ENCODE data around the gene TOE1. TPM values are rescaled to one million over a fixed set of nuclear protein-coding genes. Genes with fewer than 3 reads are reported as not detected.

TOE1 gene
- total RNA-seq, 1 experiment from 2014 or later: 31.2 TPM

- Histone ChIP-seq H3T11ph (ENCODE audit: low read length) (no peak overlapping the region), H3K9me3 (ENCODE audit: control insufficient read depth, low read depth, low read length) (no peaks in the 10 kb centered on the region), H2BK15ac (ENCODE audit: low read depth, low read length) (no peak overlapping the region), H4K8ac (replicated peaks; ENCODE audit: insufficient read length, low read depth, low read length) (no peak overlapping the region), H2AK5ac (ENCODE audit: insufficient read length, low read length) (no peak overlapping the region), H3K27me3 (ENCODE audit: insufficient read depth, low read length) (no peaks in the 10 kb centered on the region), H3K18ac (ENCODE audit: insufficient read length, low read depth, low read length) (no peak overlapping the region), H3K56ac (ENCODE audit: insufficient read length, low read depth, low read length) (no peak overlapping the region), H4K5ac (ENCODE audit: insufficient read length, low read depth, low read length) (no peak overlapping the region), H3K27ac (ENCODE audit: insufficient read length, low read depth, low read length) (no peak overlapping the region), H4K91ac (ENCODE audit: insufficient read length, low read depth, low read length) (no peak overlapping the region), H3K23ac (ENCODE audit: insufficient read length, low read depth, low read length) (no peak overlapping the region), H2BK5ac (ENCODE audit: insufficient read length, low read length) (no peak overlapping the region), H2BK20ac (ENCODE audit: low read depth, low read length, poor library complexity, severe bottlenecking) (no peak overlapping the region), H3K79me1 (ENCODE audit: insufficient read depth, low read depth, low read length, poor library complexity, severe bottlenecking) (no peaks in the 10 kb centered on the region), H3K14ac (ENCODE audit: insufficient read depth, low read length) (no peak overlapping the region), H2BK12ac (ENCODE audit: insufficient read length, low read depth, low read length) (no peak overlapping the region), H3K23me2 (ENCODE audit: insufficient read length, low read depth, low read length, poor library complexity, severe bottlenecking) (no peaks in the 10 kb centered on the region), H3K4ac (ENCODE audit: low read depth, low read length) (no peak overlapping the region), H3K79me2 (ENCODE audit: insufficient read depth, low read length) (no peaks in the 10 kb centered on the region), H3K4me1 (ENCODE audit: insufficient read depth, low read length) (no peaks in the 10 kb centered on the region), H4K20me1 (ENCODE audit: control insufficient read depth, insufficient read depth, insufficient read length) (no peaks in the 10 kb centered on the region), H3K9ac (ENCODE audit: extremely low read depth, insufficient read length, low read length) (no peak overlapping the region), H2BK120ac (ENCODE audit: low read depth, low read length, poor library complexity, severe bottlenecking) (no peak overlapping the region), H2AFZ (ENCODE audit: low read length) (no peak overlapping the region), H3K4me2 (ENCODE audit: insufficient read depth, insufficient read length, low read length) (no peak overlapping the region)
- Mint-ChIP-seq H3K36me3 (ENCODE audit: insufficient read depth in 1 of 3, low read depth in 3 of 3) (no peaks in the 10 kb centered on the region), H3K4me3 (no peak overlapping the region), H3K27me3 (ENCODE audit: low read depth) (no peaks in the 10 kb centered on the region), H3K27ac (peak overlapping the region in 1 of 3 experiments; percentile 29; a peak in 1 of 7 replicates), H3K9me3 (no peaks in the 10 kb centered on the region), H3K4me1 (no peaks in the 10 kb centered on the region)
- no peak for DNase-seq
- WGBS (ENCODE audit: extremely low coverage, insufficient read length, low lambda C conversion rate): no CpG with 5 or more reads among the region's 3 CpGs
- TF ChIP-seq CTCF (conservative IDR thresholded peaks at IDR 0.05): no peak
These were observed 35.4 kb downstream of the TOE1 start for GRCh38 chr1:45375104-45376090.
